Measurements from ENCODE around the gene SNX8.

SNX8 gene

DNA sequence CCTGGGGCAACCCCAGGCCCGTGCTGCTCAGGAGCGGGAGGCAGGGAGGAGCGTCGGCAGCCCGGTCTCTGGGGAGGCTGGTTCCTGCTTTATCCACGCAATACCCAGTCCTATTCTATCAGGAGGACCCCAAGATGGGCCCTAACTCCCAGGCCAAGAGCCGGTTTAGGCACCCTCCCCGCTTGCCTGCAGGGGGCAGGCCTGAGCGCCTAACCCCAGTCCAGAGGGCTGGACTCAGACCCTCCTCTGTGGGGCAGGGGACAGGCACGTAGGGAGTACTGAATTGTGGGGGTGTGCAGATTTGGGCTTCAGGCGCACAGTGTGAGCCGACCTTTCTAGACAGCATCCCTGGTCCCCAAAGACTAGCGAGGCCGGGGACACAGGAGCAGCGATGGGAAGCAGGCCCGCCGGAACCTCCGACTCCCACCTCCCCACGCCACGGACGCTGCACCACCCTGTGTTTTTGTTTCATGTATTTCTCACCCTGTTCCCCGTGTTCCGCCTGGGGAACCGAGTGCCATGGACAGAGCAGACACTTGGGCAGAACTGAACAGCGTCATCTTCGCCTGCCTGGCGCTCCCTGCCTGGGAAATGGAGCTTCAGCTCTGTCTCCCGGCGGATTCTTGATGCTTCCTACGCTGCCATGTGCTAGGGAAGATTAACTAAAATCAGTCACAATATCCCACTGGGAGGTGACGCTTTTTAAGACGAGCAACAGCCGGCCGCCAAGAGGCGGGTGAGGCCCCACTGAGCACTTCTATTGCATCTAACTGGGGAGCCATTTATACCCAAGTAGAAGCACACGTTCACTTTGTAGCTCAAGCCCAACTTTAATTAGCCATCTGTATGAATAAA is 66.9 kb downstream of the SNX8 start:
- H3K4me3 ChIP-seq (ENCODE audit: low read depth, low read length) = no peak overlapping the region

GRCh38 chr7:2245883-2246675 is 68.2 kb downstream of the SNX8 start:
- no peak overlapping the region for H3K4me3 ChIP-seq (ENCODE audit: low read depth, low read length)

DNA sequence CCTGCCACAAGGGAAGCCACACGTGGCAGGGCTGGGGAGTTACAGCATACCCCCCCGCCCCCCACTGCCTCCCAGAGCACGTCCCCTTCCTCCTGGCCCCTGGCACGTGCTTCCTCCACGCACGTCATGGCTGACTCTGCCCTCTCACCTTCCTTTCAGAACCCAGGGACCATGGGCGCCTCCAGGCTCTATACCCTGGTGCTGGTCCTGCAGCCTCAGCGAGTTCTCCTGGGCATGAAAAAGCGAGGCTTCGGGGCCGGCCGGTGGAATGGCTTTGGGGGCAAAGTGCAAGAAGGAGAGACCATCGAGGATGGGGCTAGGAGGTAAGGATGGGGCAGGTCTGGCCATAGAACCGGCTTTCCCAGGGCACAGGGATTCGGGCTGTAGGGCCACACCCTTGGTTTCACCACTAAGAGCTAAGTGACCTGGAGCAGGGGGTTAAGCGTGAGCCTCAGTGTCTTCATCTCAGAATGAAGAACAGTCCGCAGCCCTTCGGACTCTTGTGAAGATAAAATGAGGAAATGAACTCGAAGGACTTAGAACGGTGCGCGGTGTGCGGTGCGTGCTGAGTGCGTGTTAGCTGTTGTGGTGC is 69.7 kb downstream of the SNX8 start:
- H3K4me3 ChIP-seq (ENCODE audit: low read depth, low read length) = no peak overlapping the region

DNA sequence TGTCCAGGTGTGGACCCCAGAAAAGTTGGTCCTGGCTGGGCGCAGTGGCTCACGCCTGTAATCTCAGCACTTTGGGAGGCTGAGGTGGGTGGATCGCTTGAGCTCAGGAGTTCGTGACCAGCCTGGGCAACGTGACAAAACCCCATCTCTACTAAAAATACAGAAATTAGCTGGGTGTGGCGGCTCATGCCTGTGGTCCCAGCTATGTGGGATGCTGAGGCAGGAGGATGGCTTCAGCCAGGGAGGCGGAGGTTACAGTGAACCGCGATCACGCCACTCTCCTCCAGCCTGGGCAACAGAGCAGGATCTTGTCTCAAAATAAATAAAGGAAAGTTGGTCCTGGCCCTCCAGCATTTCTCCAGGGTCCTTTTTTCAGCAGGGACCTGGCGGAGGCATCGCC is 70.8 kb downstream of the SNX8 start:
- H3K4me3 ChIP-seq (ENCODE audit: low read depth, low read length) = no peak overlapping the region

DNA sequence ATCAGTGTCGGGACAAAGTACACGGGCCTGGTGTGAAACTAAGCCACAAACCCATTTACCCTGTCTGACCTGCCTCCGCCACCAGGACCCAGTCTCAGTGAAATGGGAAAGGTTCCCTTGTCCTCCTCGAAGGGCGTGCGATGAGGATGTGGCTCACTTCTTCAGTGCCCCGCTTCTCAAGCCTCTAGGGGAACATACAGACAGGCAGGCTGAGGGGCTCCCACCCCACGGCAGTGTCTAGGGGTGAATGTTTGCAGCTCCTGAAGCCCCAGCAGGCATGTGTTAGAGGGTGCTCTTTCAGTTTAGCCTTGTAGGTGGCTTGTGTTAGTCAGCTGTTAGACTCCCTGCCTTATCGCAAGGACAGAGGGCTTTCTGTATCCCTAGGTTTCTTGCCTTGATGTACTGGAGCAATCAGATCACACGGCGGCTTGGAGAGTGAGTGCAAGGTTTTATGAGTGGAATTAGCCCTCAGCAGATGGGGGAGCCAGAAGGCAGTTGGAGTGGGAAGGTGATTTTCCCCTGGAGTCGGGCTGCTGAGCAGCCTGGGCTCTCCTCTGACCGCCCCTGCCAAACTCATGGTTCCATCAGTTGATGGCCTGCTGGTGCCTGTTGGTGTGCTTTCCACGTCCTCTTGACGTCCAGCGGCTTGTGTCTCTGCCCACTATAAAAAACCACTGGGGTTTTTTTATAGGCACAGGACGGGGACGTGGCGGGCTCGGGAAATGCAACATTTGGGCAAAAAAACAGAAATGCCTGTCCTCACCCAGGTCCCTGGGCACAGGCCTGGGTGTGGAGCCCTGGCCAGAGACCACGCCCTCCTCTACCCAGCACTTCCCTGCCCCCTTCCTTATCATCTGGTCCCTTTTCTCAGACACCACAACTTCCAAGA is 71.5 kb downstream of the SNX8 start:
- H3K4me3 ChIP-seq (ENCODE audit: low read depth, low read length) = peak overlapping the region; percentile 88

GRCh38 chr7:2241580-2242540 is 72.4 kb downstream of the SNX8 start, which contains the start of the genes MRM2 and NUDT1:
Gene MRM2 (minus strand): TSS chr7:2242205. CDS start chr7:2242169, 36 bp downstream.
Gene NUDT1 (plus strand): TSS chr7:2242226. CDS start chr7:2244575, 2,349 bp downstream.
- H3K4me3 ChIP-seq (ENCODE audit: low read depth, low read length) = peak within 1 kb of the TSS; percentile 88

GRCh38 chr7:2239242-2239641 is 75.0 kb downstream of the SNX8 start:
- no peak overlapping the region for H3K4me3 ChIP-seq (ENCODE audit: low read depth, low read length)

DNA sequence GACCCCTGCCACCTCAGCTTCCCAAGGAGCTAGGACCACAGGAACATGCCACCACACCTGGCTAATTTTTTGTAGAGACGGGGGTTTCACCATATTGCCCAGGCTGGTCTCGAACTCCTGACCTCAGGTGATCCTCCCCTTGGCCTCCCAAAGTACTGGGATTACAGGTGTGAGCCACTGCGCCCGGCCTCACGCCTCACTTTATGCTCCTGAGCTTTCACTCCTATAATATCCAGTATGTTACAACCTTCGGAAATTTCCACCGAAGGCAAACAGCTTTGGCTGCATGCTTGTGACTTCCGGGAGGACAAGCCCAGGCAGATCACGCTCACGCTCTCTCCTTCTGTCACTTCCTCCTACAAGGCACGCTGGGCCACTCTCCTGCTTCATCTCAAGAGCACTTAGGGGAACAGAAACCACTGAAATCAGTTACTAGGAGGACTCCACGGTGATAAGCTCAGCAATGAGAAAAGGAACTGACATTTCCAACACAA is 77.1 kb downstream of the SNX8 start:
- no peak overlapping the region for H3K4me3 ChIP-seq (ENCODE audit: low read depth, low read length)

GRCh38 chr7:2233926-2234325 is 80.3 kb downstream of the SNX8 start:
- no peak overlapping the region for H3K4me3 ChIP-seq (ENCODE audit: low read depth, low read length)

DNA sequence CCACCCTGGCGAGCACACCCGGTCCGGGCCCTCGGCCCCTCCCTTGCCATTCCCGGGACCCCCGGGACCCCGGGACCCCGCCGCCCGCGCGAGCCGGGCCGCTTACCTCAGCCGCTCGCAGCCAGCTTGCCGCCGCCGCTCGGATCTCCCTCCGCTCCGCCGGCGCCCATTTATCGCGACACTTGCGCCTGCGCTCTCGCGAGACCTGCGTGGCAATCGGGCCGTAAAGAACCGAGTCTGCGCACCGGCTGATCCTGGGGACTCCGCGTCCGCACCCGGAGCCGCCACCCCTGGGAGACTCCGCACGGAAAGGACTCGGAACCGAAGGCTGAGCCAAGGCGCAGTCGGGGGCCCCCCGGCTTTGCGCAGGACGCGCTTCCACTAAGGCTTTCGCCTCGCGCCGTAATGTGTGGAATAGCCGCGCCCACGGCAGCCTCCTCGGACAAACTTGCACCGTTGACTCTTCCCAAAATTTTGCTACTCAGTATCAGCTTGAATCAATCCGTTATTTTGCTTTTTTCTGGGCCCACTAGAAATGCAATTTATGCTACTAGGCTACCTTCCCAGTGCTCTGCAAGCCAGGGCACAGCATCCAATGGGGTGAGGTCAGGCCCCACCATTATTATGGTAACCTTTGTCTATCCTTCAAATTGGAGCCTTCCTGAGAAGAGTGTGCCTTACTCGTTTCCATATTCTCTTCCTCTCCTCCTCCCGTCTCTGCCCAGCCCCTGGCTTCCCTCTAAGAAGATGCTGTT is 81.3 kb downstream of the SNX8 start, which contains the start of gene MAD1L1:
MAD1L1 (minus strand) TSS at position 180 of the 755 bp plus-strand sequence. CDS start 2,812 bp downstream, outside the sequence.
- peak within 1 kb of the TSS; percentile 56 for H3K4me3 ChIP-seq (ENCODE audit: low read depth, low read length)

GRCh38 chr7:2231992-2232765 is 82.1 kb downstream of the SNX8 start:
- peak overlapping the region; percentile 56 for H3K4me3 ChIP-seq (ENCODE audit: low read depth, low read length)

- no peak overlapping the region for H3K4me3 ChIP-seq (ENCODE audit: low read depth, low read length)
These were observed 83.4 kb downstream of the SNX8 start for GRCh38 chr7:2230882-2231281.

GRCh38 chr7:2230226-2230625 is 84.0 kb downstream of the SNX8 start:
- H3K4me3 ChIP-seq (ENCODE audit: low read depth, low read length) = no peak overlapping the region

DNA sequence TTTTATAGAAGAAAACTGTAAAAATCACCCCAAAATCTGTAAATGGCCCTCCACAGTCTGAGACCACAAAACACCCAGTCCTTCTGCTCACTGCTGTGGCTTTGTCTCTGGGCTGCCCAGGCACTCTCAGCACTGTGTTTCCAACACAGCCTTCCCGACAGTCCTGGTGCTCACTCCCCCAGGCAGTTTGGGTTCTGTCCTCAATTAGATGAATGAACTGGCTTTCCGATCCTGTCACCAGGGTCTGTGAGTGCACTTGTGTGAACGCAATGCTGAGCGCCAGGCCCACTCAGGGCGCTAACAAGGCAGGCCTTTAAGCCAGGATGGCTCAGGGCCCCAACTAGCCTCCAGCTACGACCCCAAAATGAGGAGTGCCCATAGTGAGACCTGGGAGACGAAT is 84.8 kb downstream of the SNX8 start:
- no peak overlapping the region for H3K4me3 ChIP-seq (ENCODE audit: low read depth, low read length)

DNA sequence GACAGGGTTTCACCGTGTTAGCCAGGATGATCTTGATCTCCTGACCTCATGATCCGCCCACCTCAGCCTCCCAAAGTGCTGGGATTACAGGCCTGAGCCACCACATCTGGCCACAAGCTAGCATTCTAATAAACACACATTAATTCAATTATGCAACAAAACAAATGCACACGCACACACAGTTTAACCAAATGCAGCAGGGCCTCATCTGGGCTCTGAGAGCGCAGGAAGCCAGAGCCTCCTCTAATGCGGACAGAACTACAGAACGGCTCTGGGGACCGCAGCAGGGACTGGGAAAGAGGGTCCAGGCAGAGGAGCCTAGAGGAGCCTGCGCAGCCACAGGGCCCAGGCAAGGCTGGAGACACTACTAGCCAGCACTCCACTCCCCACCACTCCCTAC is 85.3 kb downstream of the SNX8 start:
- H3K4me3 ChIP-seq (ENCODE audit: low read depth, low read length) = no peak overlapping the region

GRCh38 chr7:2227699-2228098 is 86.5 kb downstream of the SNX8 start:
- no peak overlapping the region for H3K4me3 ChIP-seq (ENCODE audit: low read depth, low read length)

DNA sequence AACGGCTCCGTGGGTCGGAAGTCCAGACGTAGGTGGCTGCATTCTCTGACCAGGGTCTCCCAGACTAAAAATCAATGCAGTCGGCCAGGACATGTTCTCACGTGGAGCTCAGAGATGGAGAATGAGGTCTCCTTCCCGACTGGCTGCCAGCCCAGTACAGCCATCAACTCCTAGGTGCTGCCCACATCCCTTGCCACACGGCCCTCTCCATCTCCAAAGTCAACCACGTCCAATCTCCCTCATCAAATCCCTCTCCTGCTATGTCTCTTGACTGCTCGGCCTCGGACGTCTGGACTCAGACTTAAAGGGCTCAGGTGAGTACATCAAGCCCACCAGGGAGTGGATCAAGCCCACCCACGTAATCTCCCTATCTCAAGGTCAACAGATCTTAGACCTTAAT is 88.4 kb downstream of the SNX8 start:
- H3K4me3 ChIP-seq (ENCODE audit: low read depth, low read length) = no peak overlapping the region

- H3K4me3 ChIP-seq (ENCODE audit: low read depth, low read length) = no peak overlapping the region
These were observed 88.9 kb downstream of the SNX8 start for GRCh38 chr7:2225336-2225735.

Measured in iPS-11a (cell line).